H1 (cell line): ENCODE measurements around the gene ADM2. TPM values are rescaled to one million over a fixed set of nuclear protein-coding genes. Genes with fewer than 3 reads are reported as not detected.
A peak's percentile ranks its signal among the peaks of the same experiment; 100 is the strongest.

ENCODE experiments used
- CTCF ChIA-PET: fragments of 300-600 bp; sonication (Branson Sonifier 250); formaldehyde crosslinking; loops from one replicate; lab custom pipeline; 2021; ENCODE audit not compliant: partially characterized antibody; lab: Charles Lee
- POLR2A ChIA-PET: fragments of 300-600 bp; sonication (Branson Sonifier 250); formaldehyde crosslinking; loops from one replicate; lab custom pipeline; 2021; ENCODE audit warnings: inconsistent platforms; ENCODE audit not compliant: partially characterized antibody; lab: Charles Lee
- DNase-seq, 2 experiments: peaks; one replicate each; pipeline versions ENCODE4 v3.0.0 to v3.0.0-alpha.2; 2010 to 2022; ENCODE audit warnings: low spot score in 2 of 2, low read depth in 1 of 2, mixed read lengths in 1 of 2
- FAIRE-seq: peaks from 2 replicates; lab custom pipeline; 2011; peaks lifted over from hg19 to GRCh38; lab: Jason Lieb, UNC
- H2AFZ ChIP-seq: 2 replicates; pipeline ENCODE4 v1.8.1; 2012; ENCODE audit warnings: low read length, inconsistent platforms
- H2AK5ac ChIP-seq: 2 replicates; pipeline ENCODE4 v1.6.1; 2013; ENCODE audit warnings: low read depth, low read length
- H2BK120ac ChIP-seq: replicated peaks from 2 replicates; pipeline ENCODE3; 2013; ENCODE audit warnings: low read depth, low read length, inconsistent platforms
- H2BK12ac ChIP-seq: 2 replicates; pipeline ENCODE4 v1.6.1; 2013; ENCODE audit warnings: low read depth, low read length
- H2BK15ac ChIP-seq: 2 replicates; pipeline ENCODE4 v1.6.1; 2013; ENCODE audit warnings: low read length
- H2BK20ac ChIP-seq: 2 replicates; pipeline ENCODE4 v1.6.1; 2013; ENCODE audit warnings: low read length
- H2BK5ac ChIP-seq: 2 replicates; pipeline ENCODE4 v1.6.1; 2013; ENCODE audit warnings: low read depth, low read length
- H3K14ac ChIP-seq: 2 replicates; pipeline ENCODE4 v1.6.1; 2013; ENCODE audit warnings: inconsistent platforms; ENCODE audit not compliant: insufficient read length
- H3K18ac ChIP-seq: 2 replicates; pipeline ENCODE4 v1.6.1; 2013; ENCODE audit warnings: low read length; ENCODE audit errors: extremely low read depth
- H3K23ac ChIP-seq: 2 replicates; pipeline ENCODE4 v1.6.1; 2013; ENCODE audit warnings: inconsistent platforms; ENCODE audit not compliant: insufficient read length
- H3K23me2 ChIP-seq: 2 replicates; pipeline ENCODE4 v1.6.1; 2013; ENCODE audit warnings: low read depth, low read length
- H3K27ac ChIP-seq: 2 replicates; pipeline ENCODE4 v1.6.1; 2011; ENCODE audit warnings: low read depth, low read length, inconsistent platforms
- H3K27me3 ChIP-seq, 4 experiments: replicated peaks in 1 of 4; 1 replicate in 1 of 4; 2 replicates in 3 of 4; pipeline versions ENCODE4 v1.6.1 to v1.8.1; 2011 to 2013; ENCODE audit warnings: low read length in 3 of 4, mild to moderate bottlenecking in 3 of 4, inconsistent platforms in 2 of 4, mixed read lengths in 2 of 4, moderate library complexity in 1 of 4; ENCODE audit not compliant: control insufficient read depth in 3 of 4, insufficient read depth in 3 of 4; ENCODE audit errors: extremely low read depth in 1 of 4
- H3K36me3 ChIP-seq, 4 experiments: 2 replicates each; pipeline versions ENCODE4 v1.6.1 to v1.8.1; 2011 to 2013; ENCODE audit warnings: mild to moderate bottlenecking in 4 of 4, low read length in 3 of 4, moderate library complexity in 2 of 4, control low read depth in 1 of 4, inconsistent platforms in 1 of 4; ENCODE audit not compliant: insufficient read depth in 4 of 4, control insufficient read depth in 2 of 4
- H3K4ac ChIP-seq: replicated peaks from 2 replicates; pipeline ENCODE3; 2013; ENCODE audit warnings: low read length, low read depth, mixed read lengths, inconsistent platforms; ENCODE audit not compliant: insufficient read length
- H3K4me1 ChIP-seq, 4 experiments: replicated peaks in 1 of 4; 1 replicate in 1 of 4; 2 replicates in 3 of 4; pipeline versions ENCODE4 v1.6.1 to v1.8.1; 2011 to 2013; ENCODE audit warnings: low read length in 3 of 4, inconsistent platforms in 2 of 4, mixed read lengths in 1 of 4; ENCODE audit not compliant: insufficient read depth in 4 of 4, control insufficient read depth in 3 of 4
- H3K4me2 ChIP-seq, 2 experiments: 2 replicates each; pipeline versions ENCODE4 v1.6.1 to v1.8.1; 2011 to 2013; ENCODE audit warnings: low read depth in 2 of 2, low read length in 2 of 2, control low read depth in 1 of 2, inconsistent platforms in 1 of 2, mild to moderate bottlenecking in 1 of 2; ENCODE audit not compliant: insufficient read depth in 1 of 2
- H3K4me3 ChIP-seq, 4 experiments: fragments of 200-600, 300-600 bp in 1 of 4; sonication (generic), shearing (Covaris generic), sonication (Bioruptor Twin) in 1 of 4; 2 replicates each; pipeline versions ENCODE4 v1.5.1 to v1.8.1; 2011 to 2016; ENCODE audit warnings: low read length in 4 of 4, low read depth in 3 of 4, control low read depth in 2 of 4, inconsistent platforms in 2 of 4, mild to moderate bottlenecking in 2 of 4, mixed read lengths in 1 of 4, moderate library complexity in 1 of 4; ENCODE audit not compliant: insufficient read depth in 2 of 4; ENCODE audit errors: extremely low read depth in 1 of 4
- H3K56ac ChIP-seq: replicated peaks from 2 replicates; pipeline ENCODE3; 2013; ENCODE audit warnings: low read depth, mild to moderate bottlenecking, mixed read lengths, low read length, inconsistent platforms; ENCODE audit not compliant: insufficient read length
- H3K79me1 ChIP-seq: 2 replicates; pipeline ENCODE4 v1.6.1; 2013; ENCODE audit warnings: low read depth, low read length, control low read depth
- H3K79me2 ChIP-seq, 2 experiments: 2 replicates each; pipeline versions ENCODE4 v1.6.1 to v1.8.1; 2012 to 2013; ENCODE audit warnings: low read length in 2 of 2, mild to moderate bottlenecking in 2 of 2, inconsistent platforms in 1 of 2; ENCODE audit not compliant: insufficient read depth in 2 of 2, control insufficient read depth in 1 of 2
- H3K9ac ChIP-seq, 4 experiments: replicated peaks in 1 of 4; 1 replicate in 1 of 4; 2 replicates in 3 of 4; pipeline versions ENCODE4 v1.6.1 to v1.8.1; 2011 to 2013; ENCODE audit warnings: low read depth in 3 of 4, low read length in 3 of 4, control low read depth in 2 of 4, mild to moderate bottlenecking in 2 of 4, moderate library complexity in 2 of 4, inconsistent platforms in 1 of 4; ENCODE audit errors: extremely low read depth in 1 of 4
- H3K9me3 ChIP-seq, 2 experiments: 2 replicates each; pipeline versions ENCODE4 v1.6.1 to v1.8.1; 2012 to 2013; ENCODE audit warnings: mild to moderate bottlenecking in 2 of 2, moderate library complexity in 2 of 2, control low read depth in 1 of 2, inconsistent platforms in 1 of 2, low read depth in 1 of 2, low read length in 1 of 2, mixed read lengths in 1 of 2; ENCODE audit not compliant: insufficient read depth in 2 of 2
- H4K20me1 ChIP-seq, 2 experiments: replicated peaks in 1 of 2; 2 replicates each; pipeline versions ENCODE3 to v1.8.1; 2011 to 2013; ENCODE audit warnings: inconsistent platforms in 2 of 2, low read length in 2 of 2, mild to moderate bottlenecking in 1 of 2; ENCODE audit not compliant: insufficient read depth in 2 of 2, control insufficient read depth in 1 of 2
- H4K5ac ChIP-seq: 2 replicates; pipeline ENCODE4 v1.6.1; 2013; ENCODE audit warnings: low read length, low read depth, mixed read lengths, inconsistent platforms; ENCODE audit not compliant: insufficient read length
- H4K8ac ChIP-seq: 2 replicates; pipeline ENCODE4 v1.8.0; 2013; ENCODE audit warnings: mild to moderate bottlenecking, moderate library complexity, low read length, inconsistent platforms; ENCODE audit not compliant: insufficient read depth; ENCODE audit errors: extremely low read depth
- H4K91ac ChIP-seq: replicated peaks from 2 replicates; pipeline ENCODE3; 2013; ENCODE audit warnings: low read length, mixed read lengths, inconsistent platforms; ENCODE audit not compliant: insufficient read length
- CBX8 ChIP-seq: fragments of 300-800, 300-1000 bp; sonication (generic); IDR thresholded peaks from 2 replicates; pipeline ENCODE4 v1.7.1; 2016; ENCODE audit warnings: low read depth, low read length, borderline replicate concordance
- CTBP2 ChIP-seq: IDR thresholded peaks from 2 replicates; pipeline ENCODE4 v1.7.0; 2011; ENCODE audit warnings: borderline replicate concordance, mild to moderate bottlenecking, moderate library complexity, mixed read lengths, low read length; ENCODE audit not compliant: insufficient read depth, insufficient read length
- E2F6 ChIP-seq: IDR thresholded peaks from 2 replicates; pipeline ENCODE4 v1.6.1; 2012; ENCODE audit warnings: inconsistent platforms
- GABPA ChIP-seq: IDR thresholded peaks from 2 replicates; pipeline ENCODE4 v1.6.1; 2011; ENCODE audit warnings: mild to moderate bottlenecking, low read length, moderate library complexity, borderline replicate concordance; ENCODE audit not compliant: insufficient read depth
- RNF2 ChIP-seq: fragments of 200-900, 300-1000 bp; sonication (generic); IDR thresholded peaks from 2 replicates; pipeline ENCODE4 v1.7.1; 2016; ENCODE audit warnings: borderline replicate concordance, low read depth, mild to moderate bottlenecking, antibody characterized with exemption, low read length; ENCODE audit not compliant: poor library complexity, severe bottlenecking; ENCODE audit errors: missing control alignments
- WGBS, 2 experiments: shearing (Covaris generic) in 1 of 2; methylation state at CpG; one replicate each; pipeline versions ENCODE4 v1.1.6 to v1.1.7; 2013 to 2015; ENCODE audit warnings: low lambda C conversion rate in 2 of 2, mixed read lengths in 2 of 2, inconsistent platforms in 1 of 2, low coverage in 1 of 2, missing lambda C conversion rate in 1 of 2; ENCODE audit not compliant: insufficient replicate concordance in 2 of 2, insufficient coverage in 1 of 2, insufficient read length in 1 of 2; ENCODE audit errors: extremely low coverage in 1 of 2, missing lambda C conversion rate in 1 of 2; 5-methylcytosine and 5-hydroxymethylcytosine counted together
- polyA plus RNA-seq, 7 experiments: library from polyadenylated mRNA; depleted of rRNA in 3 of 7; stranded (reverse) in 5 of 7; unstranded in 2 of 7; fragments of >200 nt in 5 of 7; fragments of 200-250 nt in 2 of 7; gene quantifications; 1 replicate in 5 of 7; 2 replicates in 1 of 7; 4 replicates in 1 of 7; pipeline versions ENCODE4 v1.2.1 to v1.2.3, GENCODE V29; 2011 to 2013; ENCODE audit warnings: missing spikeins in 2 of 7, mixed read lengths in 2 of 7
- total RNA-seq: library from RNA; stranded (reverse); fragmentation: NEBNext Ultra II Directional; extraction: Animal tissue kit (Norgen Biotek cat#: 25700); gene quantifications from 2 replicates; pipeline ENCODE4 v1.2.1, GENCODE V29; 2021

The ADM2 gene
- total and polyA plus RNA-seq, 2 of the 8 experiments (the other 6 are each of a cell fraction or from before 2014, with no cell fraction given) = 3.3 to 7.5 TPM

GRCh38 chr22:50470491-50470890, 10.9 kb upstream of the ADM2 start:
- POLR2A ChIA-PET = interaction anchor here (0.7 to 2.8 kb wide), 8 partner anchors 10 to 163 kb away, joined by 3 to 7 read pairs (median 4); partner anchors contain the start of genes LMF2 and PLXNB2

More at GRCh38 chr22:50470491-50470890, 10.9 kb upstream of the ADM2 start:
- peaks cover 10 to 20% (median 19%) of the 10 kb centered on the region in 4 experiments for H3K36me3 ChIP-seq
- H2BK20ac ChIP-seq = no peak overlapping the region
- FAIRE-seq (no peak), DNase-seq (no peak)
- CTCF ChIA-PET = interaction anchor here (0.5 to 9.1 kb wide), 11 partner anchors 10 to 220 kb away, joined by 3 to 60 read pairs (median 4); partner anchors contain the start of gene HDAC10
- H3K4me2 ChIP-seq = peak overlapping the region in 1 of 2 experiments; percentile 47; a peak in 1 of 4 replicates
- H2BK15ac ChIP-seq = 0 out of 2 replicates have a peak overlapping the region, but pooled peaks have one; percentile 72
- H2BK5ac ChIP-seq = peak overlapping the region; percentile 71; the same call in 1 of the 2 replicates
- H3K4me3 ChIP-seq = no peak overlapping the region
- peak overlapping the region; percentile 49 for H3K4ac ChIP-seq
- peaks cover 34% of the 10 kb centered on the region for H3K79me1 ChIP-seq
- H3K56ac ChIP-seq = no peak overlapping the region
- no peak overlapping the region for H2BK120ac ChIP-seq
- no peak overlapping the region for H3K14ac ChIP-seq
- H3K9me3 ChIP-seq = no peaks in the 10 kb centered on the region
- no peak overlapping the region for H3K23ac ChIP-seq
- TF ChIP-seq GABPA (no peak), RNF2 (no peak), CTBP2 (no peak), E2F6 (no peak), CBX8 (no peak)
- no peak overlapping the region for H2BK12ac ChIP-seq
- H4K91ac ChIP-seq = no peak overlapping the region
- no peak overlapping the region; the same call in 1 of the 2 replicates for H3K27ac ChIP-seq
- H3K27me3 ChIP-seq = no peaks in the 10 kb centered on the region; a peak in 1 of 7 replicates
- H3K79me2 ChIP-seq = peaks cover 0 to 59% of the 10 kb centered on the region in 2 experiments; a peak in 3 of 4 replicates
- H3K18ac ChIP-seq = no peak overlapping the region
- H4K8ac ChIP-seq = no peak overlapping the region
- no peak overlapping the region for H2AK5ac ChIP-seq
- no peak overlapping the region for H3K9ac ChIP-seq
- H3K4me1 ChIP-seq = peaks cover 0 to 24% (median 16%) of the 10 kb centered on the region in 4 experiments; a peak in 6 of 7 replicates
- H4K20me1 ChIP-seq = peaks cover 41 to 62% of the 10 kb centered on the region in 2 experiments
- H2AFZ ChIP-seq = no peak overlapping the region
- H4K5ac ChIP-seq = no peak overlapping the region
- 87% methylated on average over 6 of the region's 6 CpGs; no CpG with 5 or more reads in 1 of the 2 experiments for WGBS, 2 experiments
- H3K23me2 ChIP-seq = peaks cover 8% of the 10 kb centered on the region; the same call in 1 of the 2 replicates
